Panc1 (cell line): ENCODE measurements around the gene MINAR1.

ENCODE experiments used
- POLR2AphosphoS5 ChIP-seq: IDR thresholded peaks from 2 replicates; pipeline ENCODE4 v1.6.1; 2012; ENCODE audit warnings: mild to moderate bottlenecking, low read depth, low read length, moderate library complexity
- SIN3A ChIP-seq: IDR thresholded peaks from 2 replicates; pipeline ENCODE4 v1.6.1; 2012; ENCODE audit warnings: low read depth, mild to moderate bottlenecking, low read length, moderate library complexity, borderline replicate concordance; ENCODE audit not compliant: insufficient read depth
- TF ChIP-seq, protein P1 (sequence below): fragments of 450-650 bp; IDR thresholded peaks from 2 replicates; pipeline ENCODE4 v1.5.1; 2017; ENCODE audit warnings: mild to moderate bottlenecking
- TF ChIP-seq, protein P2 (sequence below), 2 experiments: IDR thresholded peaks; 2 replicates each; pipeline ENCODE4 v1.6.1; 2011 to 2012; ENCODE audit warnings: low read depth in 2 of 2, control low read depth in 1 of 2, low read length in 1 of 2, mild to moderate bottlenecking in 1 of 2, moderate library complexity in 1 of 2; ENCODE audit not compliant: insufficient read depth in 1 of 2

DNA sequence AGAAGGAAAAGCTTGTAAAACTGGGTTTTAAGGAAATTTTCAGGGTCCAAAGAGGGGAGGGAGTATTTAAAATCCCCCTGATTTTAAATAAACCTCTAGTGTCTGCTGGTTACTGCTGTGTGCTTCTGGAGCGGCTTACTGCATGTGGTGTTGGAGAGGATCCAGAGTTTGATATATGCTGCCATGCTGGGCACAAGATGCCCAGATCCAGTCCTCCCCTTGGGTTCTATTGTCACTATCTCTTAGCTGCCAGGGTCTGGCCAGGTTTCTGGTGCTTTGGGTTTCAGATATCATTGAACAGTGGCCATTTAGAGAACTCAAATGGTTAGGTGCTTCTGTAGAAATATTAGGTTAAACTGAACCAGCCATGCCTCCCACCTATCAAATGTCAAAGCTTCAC, 27.5 kb downstream of the MINAR1 start:
- TF ChIP-seq, protein P1, sequence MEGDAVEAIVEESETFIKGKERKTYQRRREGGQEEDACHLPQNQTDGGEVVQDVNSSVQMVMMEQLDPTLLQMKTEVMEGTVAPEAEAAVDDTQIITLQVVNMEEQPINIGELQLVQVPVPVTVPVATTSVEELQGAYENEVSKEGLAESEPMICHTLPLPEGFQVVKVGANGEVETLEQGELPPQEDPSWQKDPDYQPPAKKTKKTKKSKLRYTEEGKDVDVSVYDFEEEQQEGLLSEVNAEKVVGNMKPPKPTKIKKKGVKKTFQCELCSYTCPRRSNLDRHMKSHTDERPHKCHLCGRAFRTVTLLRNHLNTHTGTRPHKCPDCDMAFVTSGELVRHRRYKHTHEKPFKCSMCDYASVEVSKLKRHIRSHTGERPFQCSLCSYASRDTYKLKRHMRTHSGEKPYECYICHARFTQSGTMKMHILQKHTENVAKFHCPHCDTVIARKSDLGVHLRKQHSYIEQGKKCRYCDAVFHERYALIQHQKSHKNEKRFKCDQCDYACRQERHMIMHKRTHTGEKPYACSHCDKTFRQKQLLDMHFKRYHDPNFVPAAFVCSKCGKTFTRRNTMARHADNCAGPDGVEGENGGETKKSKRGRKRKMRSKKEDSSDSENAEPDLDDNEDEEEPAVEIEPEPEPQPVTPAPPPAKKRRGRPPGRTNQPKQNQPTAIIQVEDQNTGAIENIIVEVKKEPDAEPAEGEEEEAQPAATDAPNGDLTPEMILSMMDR: no peak
- TF ChIP-seq POLR2AphosphoS5 (no peak), SIN3A (no peak)
- TF ChIP-seq, protein P2, sequence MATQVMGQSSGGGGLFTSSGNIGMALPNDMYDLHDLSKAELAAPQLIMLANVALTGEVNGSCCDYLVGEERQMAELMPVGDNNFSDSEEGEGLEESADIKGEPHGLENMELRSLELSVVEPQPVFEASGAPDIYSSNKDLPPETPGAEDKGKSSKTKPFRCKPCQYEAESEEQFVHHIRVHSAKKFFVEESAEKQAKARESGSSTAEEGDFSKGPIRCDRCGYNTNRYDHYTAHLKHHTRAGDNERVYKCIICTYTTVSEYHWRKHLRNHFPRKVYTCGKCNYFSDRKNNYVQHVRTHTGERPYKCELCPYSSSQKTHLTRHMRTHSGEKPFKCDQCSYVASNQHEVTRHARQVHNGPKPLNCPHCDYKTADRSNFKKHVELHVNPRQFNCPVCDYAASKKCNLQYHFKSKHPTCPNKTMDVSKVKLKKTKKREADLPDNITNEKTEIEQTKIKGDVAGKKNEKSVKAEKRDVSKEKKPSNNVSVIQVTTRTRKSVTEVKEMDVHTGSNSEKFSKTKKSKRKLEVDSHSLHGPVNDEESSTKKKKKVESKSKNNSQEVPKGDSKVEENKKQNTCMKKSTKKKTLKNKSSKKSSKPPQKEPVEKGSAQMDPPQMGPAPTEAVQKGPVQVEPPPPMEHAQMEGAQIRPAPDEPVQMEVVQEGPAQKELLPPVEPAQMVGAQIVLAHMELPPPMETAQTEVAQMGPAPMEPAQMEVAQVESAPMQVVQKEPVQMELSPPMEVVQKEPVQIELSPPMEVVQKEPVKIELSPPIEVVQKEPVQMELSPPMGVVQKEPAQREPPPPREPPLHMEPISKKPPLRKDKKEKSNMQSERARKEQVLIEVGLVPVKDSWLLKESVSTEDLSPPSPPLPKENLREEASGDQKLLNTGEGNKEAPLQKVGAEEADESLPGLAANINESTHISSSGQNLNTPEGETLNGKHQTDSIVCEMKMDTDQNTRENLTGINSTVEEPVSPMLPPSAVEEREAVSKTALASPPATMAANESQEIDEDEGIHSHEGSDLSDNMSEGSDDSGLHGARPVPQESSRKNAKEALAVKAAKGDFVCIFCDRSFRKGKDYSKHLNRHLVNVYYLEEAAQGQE (IDR thresholded peaks at IDR 0.05; ENCODE audit: insufficient read depth in 1 of 2, low read depth in 2 of 2, low read length in 1 of 2): no peak
